Measurements from ENCODE around the gene FABP6. TPM values are rescaled to one million over a fixed set of nuclear protein-coding genes. Genes with fewer than 3 reads are reported as not detected.
A peak's percentile ranks its signal among the peaks of the same experiment; 100 is the strongest.

FABP6 gene
- total RNA-seq, 1 donor from 2014 or later: not detected

DNA sequence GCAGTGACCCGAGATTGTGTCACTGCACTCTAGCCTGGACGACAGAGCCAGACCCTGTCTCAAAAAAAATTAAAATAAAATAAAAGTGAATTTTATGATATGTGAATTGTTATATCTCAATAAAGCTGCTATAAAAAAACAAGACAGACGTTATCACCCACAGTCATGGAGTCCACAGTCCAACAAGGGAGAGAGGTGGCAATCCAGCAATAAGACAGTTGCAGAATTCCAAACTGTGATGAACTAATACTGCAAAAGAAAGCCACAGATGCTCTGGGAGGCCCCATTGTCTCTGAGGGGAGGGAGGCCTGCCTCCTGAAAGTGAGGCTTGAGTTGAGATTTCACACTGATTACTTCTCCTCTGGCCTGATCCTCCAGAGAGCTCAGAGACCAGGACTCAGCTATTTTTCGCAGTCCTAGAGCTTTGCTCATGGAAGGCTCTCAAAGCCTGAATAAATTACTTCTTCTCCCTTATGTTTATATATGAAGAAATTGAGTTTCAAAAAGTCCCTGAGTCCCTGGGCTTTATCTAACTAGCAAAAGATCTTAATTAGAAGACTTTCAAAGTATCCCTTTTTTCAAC, 55.1 kb downstream of the FABP6 start:
- intact Hi-C loops (cut with DNase I): no loop called here
- ATAC-seq (no peak), DNase-seq (ENCODE audit: low spot score) (no peak)

DNA sequence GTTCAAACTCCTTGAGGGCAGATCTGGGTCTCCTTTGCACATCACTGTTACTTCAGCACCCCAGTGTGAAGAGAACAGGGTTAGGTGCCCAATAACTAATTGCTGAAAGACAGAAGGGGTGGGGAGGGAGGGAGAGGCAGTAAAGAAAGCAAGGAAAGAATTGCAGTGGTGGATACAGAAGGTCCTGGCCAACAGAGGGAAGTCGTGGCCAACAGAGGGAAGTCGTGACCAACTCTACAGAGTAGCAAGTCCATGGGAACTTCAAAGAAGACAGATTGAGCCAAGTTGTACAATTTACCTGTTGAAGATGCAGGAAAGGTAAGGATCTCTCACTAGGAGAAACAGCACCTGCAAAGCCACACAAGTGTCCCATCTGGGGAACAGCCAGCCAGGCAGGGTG, 56.0 kb downstream of the FABP6 start:
- ATAC-seq: no peak
- intact Hi-C loops (cut with DNase I): no loop called here
- no peak for DNase-seq (ENCODE audit: low spot score)

DNA sequence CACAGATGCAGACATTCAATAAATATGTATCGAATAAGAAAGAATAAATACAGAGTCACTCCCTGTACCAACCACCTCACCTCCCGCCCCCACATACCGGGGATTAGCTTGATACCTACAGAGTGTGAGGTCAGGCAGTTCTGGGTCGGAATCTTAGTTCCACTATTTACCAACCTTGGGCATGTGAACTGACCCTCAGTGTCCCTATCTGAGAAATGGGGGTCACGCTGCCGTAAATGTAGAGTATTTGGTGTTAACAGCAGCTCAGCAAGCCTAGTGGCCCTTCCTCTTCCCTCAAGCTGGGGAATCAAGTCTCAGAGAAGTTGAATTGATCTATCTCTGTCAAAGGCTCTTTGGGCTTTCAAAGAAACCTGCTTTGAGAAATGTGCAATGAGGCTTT, 57.6 kb downstream of the FABP6 start:
- intact Hi-C loops (cut with DNase I): no loop called here
- DNase-seq (ENCODE audit: low spot score): no peak
- ATAC-seq: no peak

DNA sequence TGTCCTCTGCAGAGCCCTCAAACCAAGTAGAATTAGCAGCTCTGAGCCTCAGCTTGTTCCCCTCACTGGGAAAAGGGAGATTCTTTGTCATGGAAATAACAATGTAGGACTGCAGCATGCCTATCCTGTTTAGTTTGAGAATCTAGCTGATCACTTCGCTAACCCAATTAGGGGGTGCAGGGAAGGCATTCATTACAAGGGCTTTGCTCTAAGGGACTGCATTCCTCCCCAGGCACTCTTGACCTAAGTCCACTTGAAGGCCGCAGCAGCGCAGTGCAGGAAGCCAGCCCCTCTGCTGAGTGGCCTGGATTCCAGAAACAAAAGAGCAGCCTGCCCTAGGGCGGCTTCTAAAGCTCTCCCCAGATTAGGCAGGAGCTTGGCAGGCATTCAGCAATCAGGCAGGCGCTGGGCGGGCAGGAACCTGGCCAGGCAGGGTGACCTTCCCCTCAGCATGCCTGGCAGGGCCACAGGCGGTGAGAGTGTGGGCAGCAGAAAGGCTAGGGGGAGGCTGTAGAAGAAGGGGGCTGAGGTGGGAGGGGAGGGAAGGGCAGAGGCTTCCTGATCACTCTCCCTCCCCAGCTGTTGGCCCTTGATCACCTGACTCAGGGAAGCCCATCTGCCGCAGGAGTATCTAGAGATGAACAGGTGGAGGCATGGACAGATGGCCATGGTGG, 58.2 kb downstream of the FABP6 start:
- ATAC-seq (peak; percentile 74), DNase-seq (ENCODE audit: low spot score) (no peak)
- intact Hi-C loops (cut with DNase I): no loop called here

Other genes with a start within 250 kb of the FABP6 start
- 47.2 TPM for gene TTC1, start 220.4 kb upstream of the FABP6 start, total RNA-seq
- gene PWWP2A, start 110.1 kb upstream of the FABP6 start, total RNA-seq: 26.6 TPM
- 3.3 TPM for gene CCNJL, start 83.1 kb downstream of the FABP6 start, total RNA-seq
- gene C1QTNF2, start 141.1 kb downstream of the FABP6 start, total RNA-seq: 4.9 TPM
- gene FAM200C, start 170.5 kb downstream of the FABP6 start, total RNA-seq: 10.8 TPM
- gene SLU7, start 189.6 kb downstream of the FABP6 start, total RNA-seq: 60.7 TPM
- 3.0 TPM for gene PTTG1, start 192.3 kb downstream of the FABP6 start, total RNA-seq